Measurements from ENCODE around the gene MMP27.

The MMP27 gene

DNA sequence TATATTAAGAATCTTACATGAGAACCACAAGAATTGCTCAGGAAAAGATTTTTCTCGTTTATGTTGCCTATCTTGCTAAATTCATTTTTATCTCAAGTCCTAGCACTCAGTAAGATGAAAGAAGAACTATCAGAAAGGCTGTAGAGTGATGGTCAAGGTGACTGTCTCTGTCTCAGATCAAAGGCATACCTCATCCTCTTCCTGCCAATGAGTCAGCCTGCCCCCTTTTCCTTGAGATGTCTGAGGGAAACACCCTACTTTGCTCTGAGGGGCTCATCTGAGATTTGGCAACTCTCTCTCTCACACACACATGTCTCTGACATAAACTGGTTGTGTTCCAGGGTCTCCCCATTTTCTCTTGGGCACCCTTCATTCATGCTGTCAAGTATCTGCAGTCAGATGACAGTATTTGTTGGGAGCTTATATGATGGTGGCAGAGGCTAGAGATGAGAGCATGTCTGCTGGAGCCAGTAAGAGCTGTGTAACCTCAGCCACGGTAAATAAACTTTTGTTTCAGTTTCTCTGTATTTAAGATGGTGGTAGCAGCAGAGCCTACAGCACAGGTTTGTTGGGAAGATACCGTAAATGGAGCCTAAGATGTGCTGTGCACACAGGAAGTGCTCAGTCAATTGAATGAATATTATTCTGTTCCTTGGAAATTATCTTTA is 1.6 kb downstream of the MMP27 start:
- no peaks in the 10 kb centered on the region for H3K9me3 ChIP-seq (ENCODE audit: control insufficient read depth, low read length)
- H3K36me3 ChIP-seq (ENCODE audit: control insufficient read depth, insufficient read depth, low read length), result no peaks in the 10 kb centered on the region
- WGBS, 2 experiments, result 94 to 95% methylated on average over 3 of the region's 3 CpGs
- H3K27ac ChIP-seq (ENCODE audit: insufficient read depth, low read depth, low read length, poor library complexity, severe bottlenecking), result no peak overlapping the region
- no peaks in the 10 kb centered on the region for H3K27me3 ChIP-seq (ENCODE audit: control insufficient read depth, insufficient read depth, low read length, poor library complexity, severe bottlenecking)
- no peak overlapping the region for H3K4me3 ChIP-seq (ENCODE audit: insufficient read depth, low read depth, low read length)
- H3K4me1 ChIP-seq (ENCODE audit: control insufficient read depth, insufficient read depth, low read length), result no peaks in the 10 kb centered on the region

DNA sequence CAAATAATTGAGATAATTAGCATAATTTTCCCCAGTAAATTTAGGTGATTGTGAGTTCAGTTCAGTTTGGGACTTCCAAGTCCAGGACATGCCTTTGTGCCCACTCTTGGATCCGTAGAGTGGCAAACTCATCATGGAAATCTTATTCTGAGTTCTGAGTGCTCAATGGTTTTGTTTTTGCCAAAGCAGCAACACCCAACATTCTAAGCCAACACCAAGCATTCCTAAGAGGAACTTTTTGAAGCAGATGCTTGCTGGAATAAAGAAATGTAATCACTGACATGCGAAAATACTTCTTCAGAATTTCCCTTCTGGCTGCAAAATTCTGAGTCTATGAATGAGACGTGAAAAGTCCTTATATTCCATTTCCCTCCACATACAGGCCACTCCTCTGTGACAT is 10.4 kb downstream of the MMP27 start:
- no peaks in the 10 kb centered on the region for H3K27me3 ChIP-seq (ENCODE audit: control insufficient read depth, insufficient read depth, low read length, poor library complexity, severe bottlenecking)
- no peaks in the 10 kb centered on the region for H3K9me3 ChIP-seq (ENCODE audit: control insufficient read depth, low read length)
- no peaks in the 10 kb centered on the region for H3K4me1 ChIP-seq (ENCODE audit: control insufficient read depth, insufficient read depth, low read length)
- no peak overlapping the region for H3K4me3 ChIP-seq (ENCODE audit: insufficient read depth, low read depth, low read length)
- no peaks in the 10 kb centered on the region for H3K36me3 ChIP-seq (ENCODE audit: control insufficient read depth, insufficient read depth, low read length)
- H3K27ac ChIP-seq (ENCODE audit: insufficient read depth, low read depth, low read length, poor library complexity, severe bottlenecking), result no peak overlapping the region
- 96 to 98% methylated on average over 3 of the region's 3 CpGs for WGBS, 2 experiments

- Histone ChIP-seq H3K4me3 (ENCODE audit: insufficient read depth, low read depth, low read length) (no peak overlapping the region), H3K9me3 (ENCODE audit: control insufficient read depth, low read length) (no peaks in the 10 kb centered on the region), H3K27ac (ENCODE audit: insufficient read depth, low read depth, low read length, poor library complexity, severe bottlenecking) (no peak overlapping the region), H3K36me3 (ENCODE audit: control insufficient read depth, insufficient read depth, low read length) (no peaks in the 10 kb centered on the region), H3K4me1 (ENCODE audit: control insufficient read depth, insufficient read depth, low read length) (no peaks in the 10 kb centered on the region), H3K27me3 (ENCODE audit: control insufficient read depth, insufficient read depth, low read length, poor library complexity, severe bottlenecking) (no peaks in the 10 kb centered on the region)
- WGBS, 2 experiments, result 100% methylated on average over 2 of the region's 2 CpGs
Observed at GRCh38 chr11:102685754-102686153, 19.8 kb downstream of the MMP27 start.

DNA sequence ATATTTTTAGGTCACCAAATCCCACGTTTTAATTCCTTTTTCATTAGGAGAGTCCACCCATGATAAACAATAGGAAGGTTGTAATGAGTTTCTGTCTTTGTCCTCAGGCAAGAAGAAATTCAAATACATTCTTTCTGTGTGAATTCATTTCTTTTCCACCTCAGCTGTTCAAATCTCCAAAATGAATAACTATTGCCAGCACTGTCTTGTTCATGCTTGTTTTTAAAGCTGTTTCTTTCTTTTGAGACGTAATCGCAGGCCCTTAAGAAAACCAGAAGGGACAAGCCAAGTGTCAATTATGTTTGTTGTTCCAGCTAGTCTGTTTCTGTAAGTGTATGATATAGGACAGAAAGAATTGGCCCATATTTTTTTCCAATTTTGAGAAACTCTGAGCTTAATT is 20.2 kb downstream of the MMP27 start:
- Histone ChIP-seq H3K36me3 (ENCODE audit: control insufficient read depth, insufficient read depth, low read length) (no peaks in the 10 kb centered on the region), H3K4me3 (ENCODE audit: insufficient read depth, low read depth, low read length) (no peak overlapping the region), H3K9me3 (ENCODE audit: control insufficient read depth, low read length) (no peaks in the 10 kb centered on the region), H3K27me3 (ENCODE audit: control insufficient read depth, insufficient read depth, low read length, poor library complexity, severe bottlenecking) (no peaks in the 10 kb centered on the region), H3K4me1 (ENCODE audit: control insufficient read depth, insufficient read depth, low read length) (no peaks in the 10 kb centered on the region), H3K27ac (ENCODE audit: insufficient read depth, low read depth, low read length, poor library complexity, severe bottlenecking) (no peak overlapping the region)
- WGBS, 2 experiments, result 88 to 92% methylated on average over 2 to 3 of the region's 3 CpGs

DNA sequence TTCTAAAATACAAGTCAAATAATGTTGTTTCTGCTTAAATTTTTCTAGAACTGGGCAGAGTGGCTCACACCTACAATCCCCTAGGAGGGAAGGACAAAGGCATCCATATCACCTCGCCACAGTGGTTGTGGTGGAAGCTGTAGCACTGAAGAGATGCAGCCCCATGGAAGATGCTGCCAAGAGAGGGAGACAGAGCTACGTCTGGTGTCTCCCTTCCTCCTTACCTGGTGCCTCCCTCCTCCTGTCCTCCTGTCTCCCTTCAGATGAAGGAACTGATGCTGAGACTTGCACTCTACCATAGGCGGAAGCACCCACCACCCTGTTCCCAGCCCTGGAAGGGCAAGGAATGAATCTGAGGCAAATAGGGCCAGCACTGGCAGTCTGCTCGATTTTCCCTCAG is 22.3 kb downstream of the MMP27 start:
- H3K4me3 ChIP-seq (ENCODE audit: insufficient read depth, low read depth, low read length), result no peak overlapping the region
- no peaks in the 10 kb centered on the region for H3K36me3 ChIP-seq (ENCODE audit: control insufficient read depth, insufficient read depth, low read length)
- H3K27me3 ChIP-seq (ENCODE audit: control insufficient read depth, insufficient read depth, low read length, poor library complexity, severe bottlenecking), result no peaks in the 10 kb centered on the region
- H3K9me3 ChIP-seq (ENCODE audit: control insufficient read depth, low read length), result no peaks in the 10 kb centered on the region
- WGBS, 2 experiments, result 85 to 91% methylated on average over 4 of the region's 4 CpGs
- no peak overlapping the region for H3K27ac ChIP-seq (ENCODE audit: insufficient read depth, low read depth, low read length, poor library complexity, severe bottlenecking)
- no peaks in the 10 kb centered on the region for H3K4me1 ChIP-seq (ENCODE audit: control insufficient read depth, insufficient read depth, low read length)

- H3K27ac ChIP-seq (ENCODE audit: insufficient read depth, low read depth, low read length, poor library complexity, severe bottlenecking), result no peak overlapping the region
- H3K27me3 ChIP-seq (ENCODE audit: control insufficient read depth, insufficient read depth, low read length, poor library complexity, severe bottlenecking), result no peaks in the 10 kb centered on the region
- H3K4me3 ChIP-seq (ENCODE audit: insufficient read depth, low read depth, low read length), result no peak overlapping the region
- H3K36me3 ChIP-seq (ENCODE audit: control insufficient read depth, insufficient read depth, low read length), result no peaks in the 10 kb centered on the region
- H3K4me1 ChIP-seq (ENCODE audit: control insufficient read depth, insufficient read depth, low read length), result no peaks in the 10 kb centered on the region
- H3K9me3 ChIP-seq (ENCODE audit: control insufficient read depth, low read length), result no peaks in the 10 kb centered on the region
- WGBS, 2 experiments, result 92 to 100% methylated on average over 1 of the region's 1 CpG
Observed at GRCh38 chr11:102680945-102681344, 24.6 kb downstream of the MMP27 start.

GRCh38 chr11:102678022-102678421 is 27.5 kb downstream of the MMP27 start:
- 92 to 95% methylated on average over 2 of the region's 2 CpGs for WGBS, 2 experiments
- Histone ChIP-seq H3K4me1 (ENCODE audit: control insufficient read depth, insufficient read depth, low read length) (no peaks in the 10 kb centered on the region), H3K36me3 (ENCODE audit: control insufficient read depth, insufficient read depth, low read length) (no peaks in the 10 kb centered on the region)

GRCh38 chr11:102676084-102676483 is 29.5 kb downstream of the MMP27 start:
- no peaks in the 10 kb centered on the region for H3K9me3 ChIP-seq (ENCODE audit: control insufficient read depth, low read length)
- H3K27ac ChIP-seq (ENCODE audit: insufficient read depth, low read depth, low read length, poor library complexity, severe bottlenecking), result no peak overlapping the region
- no peaks in the 10 kb centered on the region for H3K36me3 ChIP-seq (ENCODE audit: control insufficient read depth, insufficient read depth, low read length)
- no peaks in the 10 kb centered on the region for H3K27me3 ChIP-seq (ENCODE audit: control insufficient read depth, insufficient read depth, low read length, poor library complexity, severe bottlenecking)
- whole genome bisulfite sequencing, 2 experiments, result 85 to 89% methylated on average over 2 of the region's 2 CpGs
- no peak overlapping the region for H3K4me3 ChIP-seq (ENCODE audit: insufficient read depth, low read depth, low read length)
- H3K4me1 ChIP-seq (ENCODE audit: control insufficient read depth, insufficient read depth, low read length), result no peaks in the 10 kb centered on the region

More at GRCh38 chr11:102678022-102678421, 27.5 kb downstream of the MMP27 start:
- no peak overlapping the region for H3K4me3 ChIP-seq (ENCODE audit: insufficient read depth, low read depth, low read length)
- no peaks in the 10 kb centered on the region for H3K27me3 ChIP-seq (ENCODE audit: control insufficient read depth, insufficient read depth, low read length, poor library complexity, severe bottlenecking)
- H3K9me3 ChIP-seq (ENCODE audit: control insufficient read depth, low read length), result no peaks in the 10 kb centered on the region
- H3K27ac ChIP-seq (ENCODE audit: insufficient read depth, low read depth, low read length, poor library complexity, severe bottlenecking), result no peak overlapping the region

GRCh38 chr11:102669664-102670063 is 35.9 kb downstream of the MMP27 start:
- no peaks in the 10 kb centered on the region for H3K4me1 ChIP-seq (ENCODE audit: control insufficient read depth, insufficient read depth, low read length)
- H3K27ac ChIP-seq (ENCODE audit: insufficient read depth, low read depth, low read length, poor library complexity, severe bottlenecking), result no peak overlapping the region
- no peaks in the 10 kb centered on the region for H3K27me3 ChIP-seq (ENCODE audit: control insufficient read depth, insufficient read depth, low read length, poor library complexity, severe bottlenecking)
- H3K36me3 ChIP-seq (ENCODE audit: control insufficient read depth, insufficient read depth, low read length), result no peaks in the 10 kb centered on the region
- no peaks in the 10 kb centered on the region for H3K9me3 ChIP-seq (ENCODE audit: control insufficient read depth, low read length)
- 88 to 90% methylated on average over 3 of the region's 3 CpGs for WGBS, 2 experiments
- no peak overlapping the region for H3K4me3 ChIP-seq (ENCODE audit: insufficient read depth, low read depth, low read length)

DNA sequence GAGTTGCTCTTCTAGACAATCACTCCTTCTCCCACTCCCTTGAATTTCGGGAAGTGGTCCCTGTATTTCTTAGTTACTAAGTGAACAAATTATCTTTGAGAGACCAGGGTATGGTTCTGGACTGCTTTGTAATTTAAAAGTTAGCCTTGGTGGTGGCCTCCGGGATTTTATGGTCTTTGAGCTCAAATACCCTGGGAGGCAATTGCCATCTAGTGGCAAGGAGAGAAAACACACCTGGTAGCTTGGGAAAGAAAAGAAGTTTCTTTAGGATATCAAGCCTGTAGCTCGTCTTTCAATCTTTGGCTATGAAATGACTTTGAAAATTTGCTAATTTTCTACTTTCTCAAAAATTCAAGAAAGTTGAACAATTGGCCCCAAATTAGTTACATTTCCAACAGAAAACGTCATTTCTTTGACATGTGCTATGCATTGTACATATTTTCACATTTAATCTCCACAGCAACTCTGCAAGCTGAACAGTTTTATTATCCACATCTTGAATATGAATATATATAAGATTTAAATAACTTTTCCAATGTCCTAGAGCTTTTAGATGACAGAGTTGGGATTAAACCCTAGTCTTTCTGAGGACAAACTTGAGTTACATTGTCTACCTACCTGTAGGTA is 39.1 kb downstream of the MMP27 start:
- Histone ChIP-seq H3K4me3 (ENCODE audit: insufficient read depth, low read depth, low read length) (no peak overlapping the region), H3K27me3 (ENCODE audit: control insufficient read depth, insufficient read depth, low read length, poor library complexity, severe bottlenecking) (no peaks in the 10 kb centered on the region), H3K4me1 (ENCODE audit: control insufficient read depth, insufficient read depth, low read length) (no peaks in the 10 kb centered on the region), H3K36me3 (ENCODE audit: control insufficient read depth, insufficient read depth, low read length) (no peaks in the 10 kb centered on the region), H3K27ac (ENCODE audit: insufficient read depth, low read depth, low read length, poor library complexity, severe bottlenecking) (no peak overlapping the region), H3K9me3 (ENCODE audit: control insufficient read depth, low read length) (no peaks in the 10 kb centered on the region)
- WGBS, 2 experiments, result 14 to 15% methylated on average over 4 of the region's 4 CpGs

All from ectodermal cell (in vitro differentiated cells).